Measurements from ENCODE around the gene ABCB11. TPM values are rescaled to one million over a fixed set of nuclear protein-coding genes. Genes with fewer than 3 reads are reported as not detected.

The ABCB11 gene
- total RNA-seq, 1 donor from 2014 or later, result not detected

GRCh38 chr2:168971261-168971660, 59.9 kb downstream of the ABCB11 start:
- H3K9me3 ChIP-seq, result no peaks in the 10 kb centered on the region
- H3K4me3 ChIP-seq, result no peak overlapping the region
- no peaks in the 10 kb centered on the region for H3K27me3 ChIP-seq
- H3K27ac ChIP-seq, result no peak overlapping the region
- H3K4me1 ChIP-seq, result no peaks in the 10 kb centered on the region
- TF ChIP-seq CTCF (IDR thresholded peaks at IDR 0.05), result no peak
- TF ChIP-seq POLR2AphosphoS5 (IDR thresholded peaks at IDR 0.05; ENCODE audit: insufficient read depth in 1 of 2, low read depth in 1 of 2), result no peak
- no peak for TF ChIP-seq POLR2A (IDR thresholded peaks at IDR 0.05)
- H3K36me3 ChIP-seq, result no peaks in the 10 kb centered on the region
- intact Hi-C loops (cut with DNase I), result no loop called here
- no peak for DNase-seq (ENCODE audit: extremely low spot score in 2 of 2)

GRCh38 chr2:168970711-168971233, 60.4 kb downstream of the ABCB11 start:
- no peaks in the 10 kb centered on the region for H3K36me3 ChIP-seq
- H3K9me3 ChIP-seq, result no peaks in the 10 kb centered on the region
- H3K4me1 ChIP-seq, result no peaks in the 10 kb centered on the region
- no peak overlapping the region for H3K27ac ChIP-seq
- DNase-seq (ENCODE audit: extremely low spot score in 2 of 2), result no peak
- TF ChIP-seq CTCF (IDR thresholded peaks at IDR 0.05), result no peak
- no peak for TF ChIP-seq POLR2AphosphoS5 (IDR thresholded peaks at IDR 0.05; ENCODE audit: insufficient read depth in 1 of 2, low read depth in 1 of 2)
- TF ChIP-seq POLR2A (IDR thresholded peaks at IDR 0.05), result no peak
- intact Hi-C loops (cut with DNase I), result no loop called here
- no peaks in the 10 kb centered on the region for H3K27me3 ChIP-seq
- no peak overlapping the region for H3K4me3 ChIP-seq

- H3K4me1 ChIP-seq, result no peaks in the 10 kb centered on the region
- H3K4me3 ChIP-seq, result no peak overlapping the region
- H3K27me3 ChIP-seq, result no peaks in the 10 kb centered on the region
- intact Hi-C loops (cut with DNase I), result no loop called here
- no peak for DNase-seq (ENCODE audit: extremely low spot score in 2 of 2)
- H3K36me3 ChIP-seq, result no peaks in the 10 kb centered on the region
- H3K9me3 ChIP-seq, result no peaks in the 10 kb centered on the region
- H3K27ac ChIP-seq, result no peak overlapping the region
- TF ChIP-seq POLR2AphosphoS5 (IDR thresholded peaks at IDR 0.05; ENCODE audit: insufficient read depth in 1 of 2, low read depth in 1 of 2), result no peak
- TF ChIP-seq POLR2A (IDR thresholded peaks at IDR 0.05), result no peak
- TF ChIP-seq CTCF (IDR thresholded peaks at IDR 0.05), result no peak
These were observed 61.3 kb downstream of the ABCB11 start for GRCh38 chr2:168969865-168970264.

GRCh38 chr2:168968342-168968741, 62.8 kb downstream of the ABCB11 start:
- H3K4me1 ChIP-seq, result no peaks in the 10 kb centered on the region
- H3K4me3 ChIP-seq, result no peak overlapping the region
- no peaks in the 10 kb centered on the region for H3K27me3 ChIP-seq
- intact Hi-C loops (cut with DNase I), result no loop called here
- H3K27ac ChIP-seq, result no peak overlapping the region
- no peaks in the 10 kb centered on the region for H3K9me3 ChIP-seq
- DNase-seq (ENCODE audit: extremely low spot score in 2 of 2), result no peak
- TF ChIP-seq POLR2A (IDR thresholded peaks at IDR 0.05) (no peak), CTCF (IDR thresholded peaks at IDR 0.05) (no peak), POLR2AphosphoS5 (IDR thresholded peaks at IDR 0.05; ENCODE audit: insufficient read depth in 1 of 2, low read depth in 1 of 2) (no peak)
- no peaks in the 10 kb centered on the region for H3K36me3 ChIP-seq

- no peaks in the 10 kb centered on the region for H3K4me1 ChIP-seq
- no peak for DNase-seq (ENCODE audit: extremely low spot score in 2 of 2)
- H3K27me3 ChIP-seq, result no peaks in the 10 kb centered on the region
- no peaks in the 10 kb centered on the region for H3K9me3 ChIP-seq
- TF ChIP-seq CTCF (IDR thresholded peaks at IDR 0.05) (no peak), POLR2A (IDR thresholded peaks at IDR 0.05) (no peak), POLR2AphosphoS5 (IDR thresholded peaks at IDR 0.05; ENCODE audit: insufficient read depth in 1 of 2, low read depth in 1 of 2) (no peak)
- no peaks in the 10 kb centered on the region for H3K36me3 ChIP-seq
- no peak overlapping the region for H3K4me3 ChIP-seq
- no peak overlapping the region for H3K27ac ChIP-seq
- intact Hi-C loops (cut with DNase I), result no loop called here
These were observed 66.8 kb downstream of the ABCB11 start for GRCh38 chr2:168964251-168964807.

Data from vagina (tissue), 2 donors.